ENCODE data around the gene ARHGAP6.

The ARHGAP6 gene

DNA sequence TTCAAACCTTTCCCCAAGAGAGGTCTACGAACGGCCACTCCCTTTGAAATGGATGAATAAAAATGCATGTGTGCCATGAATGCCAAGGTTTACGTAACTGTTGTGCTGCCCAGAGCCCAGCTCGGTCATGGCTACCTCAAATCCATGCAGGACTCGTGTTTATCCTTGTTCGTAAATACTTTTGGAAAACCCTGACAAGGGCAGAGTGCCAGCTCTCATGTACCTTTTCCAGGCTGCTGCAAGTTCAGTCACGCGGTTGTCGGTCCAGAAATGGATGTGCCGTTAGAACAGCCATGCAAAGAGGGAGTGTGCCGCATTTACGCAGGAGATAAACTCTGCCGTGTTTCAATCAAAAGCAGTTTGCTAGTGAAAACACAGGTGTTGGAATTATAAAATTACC is 249.1 kb downstream of the ARHGAP6 start:
- DNase-seq (ENCODE audit: low read depth in 1 of 2, low spot score in 1 of 2): no peak
- in situ Hi-C loops (cut with HindIII; ENCODE audit: low pct_unique_long_range_greater_than_20kb, low sequenced_read_pairs): no loop called here
- TF ChIP-seq JUND (IDR thresholded peaks at IDR 0.05; ENCODE audit: low read depth): no peak

DNA sequence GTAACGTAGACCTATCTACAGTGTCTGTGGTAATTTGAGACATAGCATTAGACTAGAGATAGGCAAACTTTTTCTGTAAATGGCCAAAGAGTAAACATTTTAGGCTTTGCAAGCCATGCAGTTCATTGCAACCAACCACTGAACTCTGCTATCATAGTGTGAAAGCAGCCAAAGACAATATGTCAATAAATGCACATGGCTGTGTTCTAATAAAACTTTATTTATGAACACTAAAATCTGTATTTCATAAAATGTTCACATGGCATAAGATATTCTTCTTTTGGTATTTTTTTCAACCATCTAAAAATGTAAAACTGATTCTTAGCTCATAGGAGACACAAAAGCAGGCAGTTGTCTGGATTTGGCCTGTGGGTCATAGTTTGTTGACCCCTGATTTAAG is 251.6 kb downstream of the ARHGAP6 start:
- in situ Hi-C loops (cut with HindIII; ENCODE audit: low pct_unique_long_range_greater_than_20kb, low sequenced_read_pairs): no loop called here
- no peak for DNase-seq (ENCODE audit: low read depth in 1 of 2, low spot score in 1 of 2)
- TF ChIP-seq JUND (IDR thresholded peaks at IDR 0.05; ENCODE audit: low read depth): no peak

DNA sequence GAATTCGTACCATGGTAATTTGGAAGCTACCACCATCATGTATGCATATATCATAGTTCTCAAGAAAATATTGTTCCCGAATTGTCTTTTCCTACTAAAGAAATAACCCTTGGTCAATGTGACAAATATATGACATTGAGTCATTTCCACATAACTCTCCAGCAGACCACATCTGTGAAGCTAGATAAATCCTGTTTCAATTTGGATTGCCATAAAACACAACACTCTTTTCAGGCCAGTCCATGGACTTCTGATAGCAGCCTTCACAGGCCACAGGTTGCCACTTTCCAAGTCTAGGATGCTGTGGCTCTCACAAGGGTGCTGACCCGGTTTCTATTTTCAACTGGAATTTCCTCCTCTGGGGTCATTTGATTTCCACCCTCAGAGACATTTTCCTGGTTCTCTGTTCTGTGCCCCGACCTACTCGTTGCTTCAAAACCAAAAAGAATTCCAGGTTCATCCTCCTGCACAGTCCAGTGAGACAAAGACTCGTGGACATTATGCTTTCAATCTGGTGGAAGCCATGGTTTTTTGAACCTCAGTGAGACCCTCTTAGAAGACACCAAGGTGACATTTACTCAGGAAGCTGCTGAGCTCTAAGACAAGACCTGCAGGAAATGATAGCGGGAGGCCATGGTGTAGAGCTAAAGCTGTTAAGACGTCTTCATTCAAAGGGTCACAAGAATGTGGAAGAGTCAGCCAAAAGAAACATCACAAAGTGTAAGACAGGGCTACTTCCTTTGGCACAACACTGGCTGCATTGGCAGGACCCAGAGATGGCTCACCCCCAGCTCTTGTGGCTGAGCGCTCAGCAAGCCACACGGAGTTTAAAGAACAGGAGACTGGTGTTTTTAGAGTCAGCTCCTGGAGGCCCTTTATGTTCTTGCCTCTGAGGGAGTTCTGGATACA is 252.8 kb downstream of the ARHGAP6 start:
- in situ Hi-C loops (cut with HindIII; ENCODE audit: low pct_unique_long_range_greater_than_20kb, low sequenced_read_pairs): no loop called here
- no peak for DNase-seq (ENCODE audit: low read depth in 1 of 2, low spot score in 1 of 2)

DNA sequence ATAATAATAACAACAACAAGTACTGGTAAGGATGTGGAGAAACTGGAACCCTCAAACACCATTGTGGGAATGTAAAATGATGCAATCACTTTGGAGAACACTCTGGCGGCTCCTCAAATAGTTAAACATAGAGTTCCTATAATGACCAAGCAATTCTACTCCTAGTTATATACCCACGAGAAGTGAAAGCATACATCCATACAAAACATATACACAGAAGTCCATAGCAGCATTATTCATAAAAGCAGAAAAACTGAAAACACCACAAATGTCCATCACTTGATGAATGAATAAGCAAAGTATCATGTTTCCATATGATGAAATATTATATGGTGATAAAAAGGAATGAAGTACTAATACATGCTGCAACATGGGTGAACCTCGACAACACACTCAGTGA is 255.8 kb downstream of the ARHGAP6 start:
- in situ Hi-C loops (cut with HindIII; ENCODE audit: low pct_unique_long_range_greater_than_20kb, low sequenced_read_pairs): no loop called here

More for the DNA sequence above, 252.8 kb downstream of the ARHGAP6 start:
- TF ChIP-seq JUND (IDR thresholded peaks at IDR 0.05; ENCODE audit: low read depth): no peak

DNA sequence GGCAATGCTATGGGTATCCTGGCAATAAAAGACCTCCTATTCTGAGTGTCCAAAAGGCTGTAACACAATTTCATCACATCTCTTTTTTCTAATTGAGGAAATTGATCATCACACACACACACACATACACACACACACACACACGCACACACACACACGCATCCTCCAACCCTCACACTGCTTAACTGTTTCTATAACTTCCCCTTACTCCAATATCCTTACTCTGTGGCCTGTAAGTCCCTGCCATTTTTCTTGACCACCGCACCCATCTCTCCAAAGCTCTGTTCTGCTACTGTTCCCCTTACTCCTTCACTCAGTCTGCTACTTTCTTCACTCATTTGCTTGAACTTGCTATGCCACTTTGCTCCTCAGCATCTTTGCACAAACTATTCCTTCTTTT is 256.9 kb downstream of the ARHGAP6 start:
- in situ Hi-C loops (cut with HindIII; ENCODE audit: low pct_unique_long_range_greater_than_20kb, low sequenced_read_pairs): no loop called here
- TF ChIP-seq JUND (IDR thresholded peaks at IDR 0.05; ENCODE audit: low read depth): no peak
- DNase-seq (ENCODE audit: low read depth in 1 of 2, low spot score in 1 of 2): no peak

More for the DNA sequence above, 255.8 kb downstream of the ARHGAP6 start:
- DNase-seq (ENCODE audit: low read depth in 1 of 2, low spot score in 1 of 2): no peak
- TF ChIP-seq JUND (IDR thresholded peaks at IDR 0.05; ENCODE audit: low read depth): no peak

DNA sequence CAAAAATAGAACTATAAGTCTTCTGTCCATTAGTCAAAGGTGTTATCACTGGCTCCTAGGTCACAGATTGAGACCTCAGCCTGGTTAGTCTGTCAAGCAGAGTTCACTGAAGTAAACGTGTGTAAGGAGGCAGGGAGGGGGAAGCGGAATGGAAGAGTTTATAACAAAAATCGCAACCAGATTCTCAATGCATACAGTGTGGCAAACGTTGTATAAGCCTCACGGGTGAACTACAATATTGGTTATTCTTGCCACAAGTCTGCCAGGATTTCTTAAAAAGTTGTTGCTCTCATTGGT is 257.7 kb downstream of the ARHGAP6 start:
- in situ Hi-C loops (cut with HindIII; ENCODE audit: low pct_unique_long_range_greater_than_20kb, low sequenced_read_pairs): no loop called here
- TF ChIP-seq JUND (IDR thresholded peaks at IDR 0.05; ENCODE audit: low read depth): no peak
- DNase-seq (ENCODE audit: low read depth in 1 of 2, low spot score in 1 of 2): no peak

DNA sequence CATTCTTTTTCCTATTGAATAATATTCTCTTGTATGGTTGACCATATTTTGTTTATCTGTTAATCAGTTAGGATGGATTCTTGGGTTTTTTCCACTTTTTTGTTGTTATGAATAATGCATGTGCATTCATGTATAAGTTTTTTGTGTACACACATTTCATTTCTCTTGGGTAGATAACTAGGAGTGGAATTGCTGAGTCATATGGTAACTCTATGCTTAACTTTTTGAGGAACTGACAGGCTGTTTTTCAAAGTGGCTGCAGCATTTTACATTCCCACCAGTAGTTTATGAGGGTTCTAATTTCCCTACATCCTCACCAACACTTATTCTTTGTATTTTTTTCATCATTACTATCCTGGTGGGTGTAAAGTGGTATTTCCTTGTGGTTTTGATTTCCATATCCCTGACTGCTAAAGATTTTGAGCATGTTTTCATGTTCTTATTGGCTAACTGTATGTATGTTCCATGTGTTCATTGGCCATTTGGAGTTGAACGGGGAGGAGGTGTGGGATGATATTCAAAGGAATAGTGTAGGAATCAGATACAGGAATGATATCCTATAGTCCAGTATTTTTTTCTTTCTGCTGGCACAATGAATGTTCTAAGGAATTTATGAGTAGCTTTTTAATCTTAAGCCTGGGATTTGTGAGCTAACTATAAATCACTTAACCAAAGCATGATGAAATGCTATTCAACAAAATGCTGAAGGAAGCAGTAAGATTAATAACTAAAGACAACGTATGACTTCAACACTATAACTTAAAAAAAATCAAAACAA is 258.2 kb downstream of the ARHGAP6 start:
- no peak for TF ChIP-seq JUND (IDR thresholded peaks at IDR 0.05; ENCODE audit: low read depth)
- in situ Hi-C loops (cut with HindIII; ENCODE audit: low pct_unique_long_range_greater_than_20kb, low sequenced_read_pairs): no loop called here
- no peak for DNase-seq (ENCODE audit: low read depth in 1 of 2, low spot score in 1 of 2)

DNA sequence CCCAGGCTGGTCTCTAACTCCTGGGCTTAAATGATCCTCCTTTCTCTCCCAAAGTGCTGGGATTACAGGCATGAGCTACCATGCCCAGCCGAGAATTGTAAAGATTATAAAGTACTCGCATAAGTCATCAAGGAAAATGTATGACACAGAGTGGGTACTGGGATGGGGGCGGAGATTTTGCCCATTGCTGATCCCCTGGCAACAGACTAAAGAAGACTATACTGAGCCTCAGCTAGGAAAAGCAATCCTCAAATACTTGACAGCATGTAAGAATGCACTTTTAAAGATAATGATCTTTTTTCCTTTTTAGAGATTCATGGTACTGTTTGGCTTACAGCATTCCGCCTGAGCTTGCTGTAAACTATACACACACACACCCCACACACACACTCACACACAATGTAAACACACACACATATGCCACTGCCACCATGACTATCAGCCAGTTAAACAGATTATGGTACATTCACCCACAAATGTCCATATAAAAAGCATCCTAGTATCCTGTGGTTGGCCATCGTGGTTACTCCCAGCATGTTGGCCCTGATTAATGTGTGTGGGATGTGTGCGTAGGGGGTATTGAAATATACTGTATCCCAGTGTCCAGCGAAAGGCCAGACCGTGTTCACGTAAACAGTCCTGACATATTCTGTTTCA is 259.5 kb downstream of the ARHGAP6 start:
- no peak for TF ChIP-seq JUND (IDR thresholded peaks at IDR 0.05; ENCODE audit: low read depth)

DNA sequence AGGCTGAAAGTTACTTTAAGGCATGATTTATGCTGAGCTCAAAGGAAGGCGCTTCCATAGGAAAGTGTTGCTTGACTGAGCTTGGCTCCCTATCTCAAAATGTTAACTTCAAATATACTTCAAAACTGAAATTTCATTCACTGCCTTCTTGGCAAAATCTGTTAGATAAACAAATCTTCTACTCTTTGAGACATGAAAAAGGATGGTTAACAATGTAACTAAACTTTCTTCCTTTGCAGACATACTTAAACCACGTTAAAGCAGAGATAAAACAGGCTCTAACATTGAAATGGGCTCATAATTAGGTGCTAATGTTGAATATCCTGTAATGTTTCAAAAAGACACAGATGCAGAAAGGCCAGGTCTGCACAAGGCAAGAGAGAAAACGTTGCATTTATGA is 262.1 kb downstream of the ARHGAP6 start:
- no peak for TF ChIP-seq JUND (IDR thresholded peaks at IDR 0.05; ENCODE audit: low read depth)
- DNase-seq (ENCODE audit: low read depth in 1 of 2, low spot score in 1 of 2): no peak
- in situ Hi-C loops (cut with HindIII; ENCODE audit: low pct_unique_long_range_greater_than_20kb, low sequenced_read_pairs): no loop called here

More for the DNA sequence above, 259.5 kb downstream of the ARHGAP6 start:
- in situ Hi-C loops (cut with HindIII; ENCODE audit: low pct_unique_long_range_greater_than_20kb, low sequenced_read_pairs): no loop called here
- DNase-seq (ENCODE audit: low read depth in 1 of 2, low spot score in 1 of 2): peak in 1 of 2 experiments; percentile 39

DNA sequence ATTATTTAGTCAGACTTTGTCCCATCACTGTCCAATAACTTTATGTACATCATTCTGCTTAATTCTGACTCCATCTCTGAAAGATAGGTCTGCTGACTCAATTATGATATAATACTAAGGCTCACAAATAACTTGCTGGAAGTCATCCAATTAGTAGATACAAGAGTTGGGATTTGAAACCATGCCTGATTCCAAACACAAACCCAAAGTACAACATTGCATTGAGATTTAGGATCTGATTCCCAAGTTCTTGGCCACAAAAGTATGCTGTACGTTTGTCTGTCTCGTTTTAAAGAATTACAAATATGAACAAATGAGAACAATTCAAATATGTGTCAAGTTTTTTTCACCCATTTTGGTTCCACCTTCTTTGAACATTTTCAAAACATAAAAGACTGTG is 263.8 kb downstream of the ARHGAP6 start:
- TF ChIP-seq JUND (IDR thresholded peaks at IDR 0.05; ENCODE audit: low read depth): no peak
- no peak for DNase-seq (ENCODE audit: low read depth in 1 of 2, low spot score in 1 of 2)
- in situ Hi-C loops (cut with HindIII; ENCODE audit: low pct_unique_long_range_greater_than_20kb, low sequenced_read_pairs): no loop called here

DNA sequence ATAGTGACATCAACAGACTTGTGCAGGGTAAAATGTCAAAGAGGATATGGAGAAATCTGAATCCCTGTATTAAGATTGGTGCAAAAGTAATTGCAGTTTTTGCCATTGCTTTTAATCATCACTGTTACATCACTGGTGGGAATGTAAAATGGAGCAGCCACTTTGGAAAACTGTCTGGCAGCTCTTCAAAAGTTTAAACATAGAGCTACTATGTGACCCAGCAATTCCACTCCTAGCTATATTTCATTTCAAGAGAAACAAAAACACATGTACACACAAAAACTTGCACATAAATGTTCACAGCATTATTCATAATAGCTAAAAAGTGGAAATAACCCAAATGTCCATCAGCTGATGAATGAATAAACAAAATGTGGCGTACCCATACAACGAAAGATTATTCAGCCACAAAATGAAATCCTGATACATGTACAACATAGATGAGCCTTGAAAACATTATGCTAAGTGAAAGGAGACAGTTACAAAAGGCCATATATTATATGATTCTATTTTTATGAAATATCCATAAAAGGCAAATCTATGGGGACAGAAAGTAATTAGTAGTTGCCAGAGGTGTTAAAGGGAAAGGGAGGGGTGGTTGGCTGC is 266.1 kb downstream of the ARHGAP6 start:
- TF ChIP-seq JUND (IDR thresholded peaks at IDR 0.05; ENCODE audit: low read depth): no peak
- no peak for DNase-seq (ENCODE audit: low read depth in 1 of 2, low spot score in 1 of 2)
- in situ Hi-C loops (cut with HindIII; ENCODE audit: low pct_unique_long_range_greater_than_20kb, low sequenced_read_pairs): no loop called here

DNA sequence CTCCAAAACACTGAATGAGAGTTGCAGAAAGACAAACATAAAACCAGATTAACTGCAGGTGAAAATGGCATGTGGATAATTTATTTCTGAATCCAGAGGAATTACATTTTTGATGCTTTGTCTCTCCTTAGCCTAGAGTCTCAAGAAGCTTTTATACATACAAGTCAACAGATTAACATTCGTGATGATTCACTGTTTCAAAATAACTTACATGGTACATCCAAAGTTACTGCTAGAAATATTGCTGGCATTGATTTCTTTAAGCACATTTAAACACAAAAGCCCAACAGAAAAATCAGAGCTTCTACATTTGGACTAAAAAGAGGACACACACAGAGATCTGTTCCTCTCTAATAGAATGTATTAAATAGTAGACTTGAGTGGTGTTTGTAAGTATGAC is 266.9 kb downstream of the ARHGAP6 start:
- no peak for TF ChIP-seq JUND (IDR thresholded peaks at IDR 0.05; ENCODE audit: low read depth)
- in situ Hi-C loops (cut with HindIII; ENCODE audit: low pct_unique_long_range_greater_than_20kb, low sequenced_read_pairs): no loop called here
- no peak for DNase-seq (ENCODE audit: low read depth in 1 of 2, low spot score in 1 of 2)

Measured in T47D (cell line).